Epithelial cell of prostate (primary cell): ENCODE data around the gene KCTD12.
A peak's percentile ranks its signal among the peaks of the same experiment; 100 is the strongest.
"Not testable (repeated sequence)": the region's sequence is repeated elsewhere in the genome, so short reads cannot be mapped to it uniquely, and the experiment has no call there.

Experiments used
- DNase-seq: peaks from one replicate; pipeline ENCODE4 v3.0.0-alpha.2; 2011; ENCODE audit warnings: low read depth, low spot score
- H3K27ac ChIP-seq: fragments of 450-650 bp; 2 replicates; pipeline ENCODE4 v1.5.1; 2017; ENCODE audit warnings: mild to moderate bottlenecking

Gene KCTD12

GRCh38 chr13:76886292-76887075 lies at the start of gene KCTD12:
Gene KCTD12, minus strand, starts transcription at chr13:76886405. Its CDS starts 257 bp downstream, at chr13:76886148.
- DNase-seq, result no peak
- peak within 1 kb of the TSS; percentile 63 for H3K27ac ChIP-seq

GRCh38 chr13:76934671-76935070 lies 48.5 kb upstream of the KCTD12 start:
- no peak overlapping the region for H3K27ac ChIP-seq
- no peak for DNase-seq

GRCh38 chr13:76932076-76932475 lies 45.9 kb upstream of the KCTD12 start:
- DNase-seq, result no peak
- no peak overlapping the region for H3K27ac ChIP-seq

- DNase-seq, result no peak
- H3K27ac ChIP-seq, result no peak overlapping the region
Observed at GRCh38 chr13:76929851-76930374, 43.7 kb upstream of the KCTD12 start.

DNA sequence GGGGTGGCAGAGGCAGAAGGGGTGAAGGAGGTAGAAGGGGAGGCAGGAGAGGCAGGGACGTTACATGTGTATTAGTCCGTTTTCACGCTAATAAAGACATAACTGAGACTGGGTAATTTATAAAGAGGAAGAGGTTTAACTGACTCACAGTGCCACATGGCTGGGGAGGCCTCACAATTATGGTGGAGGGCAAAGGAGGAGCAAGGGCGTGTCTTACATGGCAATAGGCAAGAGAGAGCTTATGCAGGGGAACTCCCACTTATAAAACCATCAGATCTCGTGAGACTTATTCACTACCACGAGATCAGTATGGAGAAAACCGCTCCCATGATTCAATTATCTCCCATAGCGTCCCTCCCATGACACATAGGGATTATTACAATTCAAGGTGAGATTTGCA lies 43.1 kb upstream of the KCTD12 start:
- no peak overlapping the region for H3K27ac ChIP-seq
- no peak for DNase-seq

- H3K27ac ChIP-seq, result no peak overlapping the region
- no peak for DNase-seq
Observed at GRCh38 chr13:76928456-76928855, 42.3 kb upstream of the KCTD12 start.

- DNase-seq, result no peak
- H3K27ac ChIP-seq, result no peak overlapping the region
Observed at GRCh38 chr13:76927955-76928354, 41.8 kb upstream of the KCTD12 start.

DNA sequence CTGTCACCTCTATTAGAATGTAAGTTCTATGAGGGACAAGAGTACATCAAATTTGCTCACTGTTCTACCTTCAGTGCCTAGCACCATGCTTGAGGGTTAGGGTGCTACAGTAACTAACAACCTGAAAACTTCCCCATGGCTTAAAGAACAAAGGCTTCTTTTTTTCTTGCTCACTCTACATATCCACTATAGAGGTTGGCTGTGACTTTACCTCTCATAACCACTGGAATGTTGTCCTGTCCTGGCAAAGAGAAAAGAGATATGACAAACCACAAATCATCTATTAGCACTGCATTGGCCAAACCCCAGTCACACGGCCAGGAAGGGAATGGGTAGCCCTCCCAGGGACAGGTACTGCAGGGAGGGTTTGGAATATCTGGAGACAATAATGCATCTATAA lies 38.9 kb upstream of the KCTD12 start:
- no peak overlapping the region for H3K27ac ChIP-seq
- DNase-seq, result no peak

GRCh38 chr13:76921516-76921915 lies 35.3 kb upstream of the KCTD12 start:
- DNase-seq, result no peak
- no peak overlapping the region for H3K27ac ChIP-seq

DNA sequence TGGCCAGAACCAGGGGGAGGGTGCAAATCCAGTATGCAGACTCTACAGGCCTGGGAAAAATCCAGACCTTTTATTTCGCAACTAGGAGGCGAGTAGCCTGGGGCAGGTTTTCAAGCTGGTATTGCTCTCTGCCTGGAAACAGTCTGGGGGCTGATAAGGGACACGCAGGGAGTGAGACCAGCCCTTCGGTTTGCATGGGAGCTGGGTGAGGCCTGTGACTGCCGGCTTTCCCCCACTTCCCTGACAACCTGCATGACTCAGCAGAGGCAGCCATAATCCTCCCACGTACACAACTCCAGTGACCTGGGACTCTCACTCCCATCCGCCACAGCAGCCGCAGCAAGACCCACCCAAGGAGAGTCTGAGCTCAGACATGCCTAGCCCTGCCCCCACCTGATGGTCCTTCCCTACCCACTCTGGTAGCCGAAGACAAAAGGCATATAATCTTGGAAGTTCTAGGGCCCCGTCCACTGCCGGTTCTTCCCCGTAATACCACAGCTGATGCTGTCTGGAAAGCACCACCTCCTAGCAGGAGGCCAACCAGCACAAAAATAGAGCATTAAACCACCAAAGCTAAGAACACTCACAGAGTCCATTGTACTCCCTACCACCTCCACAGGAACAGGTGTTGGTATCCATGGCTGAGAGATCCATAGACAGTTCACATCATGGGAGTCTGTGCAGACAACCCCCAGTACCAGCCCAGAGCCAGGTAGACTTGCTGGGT lies 31.7 kb upstream of the KCTD12 start:
- not testable (repeated sequence) for DNase-seq, H3K27ac ChIP-seq

GRCh38 chr13:76917095-76917494 lies 30.9 kb upstream of the KCTD12 start:
- no peak for DNase-seq
- no peak overlapping the region for H3K27ac ChIP-seq

- DNase-seq, result no peak
- H3K27ac ChIP-seq, result no peak overlapping the region
Observed at GRCh38 chr13:76913898-76914297, 27.7 kb upstream of the KCTD12 start.

DNA sequence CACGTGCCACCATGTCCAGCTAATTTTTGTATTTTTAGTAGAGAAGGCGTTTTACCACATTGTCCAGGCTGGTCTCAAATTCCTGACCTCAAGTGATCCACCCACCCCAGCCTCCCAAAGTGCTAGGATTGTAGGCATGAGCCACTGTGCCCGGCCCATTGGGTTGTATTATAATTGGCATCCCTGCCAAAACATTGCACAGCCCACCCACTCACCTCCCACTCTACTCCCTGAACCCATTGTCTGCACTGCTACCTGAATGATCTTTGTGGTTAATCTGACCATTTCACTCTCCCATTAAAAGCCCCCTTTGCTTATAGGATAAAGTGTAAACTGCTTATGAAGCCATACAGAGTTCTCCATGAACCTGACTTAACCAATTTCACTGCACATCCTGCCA lies 26.3 kb upstream of the KCTD12 start:
- DNase-seq, result no peak
- no peak overlapping the region for H3K27ac ChIP-seq

DNA sequence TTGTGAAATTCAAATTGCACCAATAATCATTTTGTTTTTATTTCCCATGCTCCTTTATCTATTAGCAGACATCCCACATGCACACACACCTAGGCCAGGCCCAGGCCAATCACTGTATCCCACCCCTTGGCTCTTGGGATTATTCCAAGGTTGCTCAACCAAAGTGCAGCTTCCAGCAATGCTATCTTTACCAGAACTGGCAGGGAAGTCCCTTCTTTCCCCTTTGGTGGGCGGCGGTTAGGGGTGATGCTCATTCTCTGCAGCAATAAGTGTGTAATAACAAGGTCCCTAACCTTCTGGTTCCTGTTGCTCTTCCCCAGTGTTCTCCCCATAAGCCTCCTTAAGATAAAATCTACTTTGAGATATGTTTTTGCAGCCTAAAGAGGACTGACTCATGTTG lies 18.3 kb upstream of the KCTD12 start:
- H3K27ac ChIP-seq, result no peak overlapping the region
- DNase-seq, result no peak

DNA sequence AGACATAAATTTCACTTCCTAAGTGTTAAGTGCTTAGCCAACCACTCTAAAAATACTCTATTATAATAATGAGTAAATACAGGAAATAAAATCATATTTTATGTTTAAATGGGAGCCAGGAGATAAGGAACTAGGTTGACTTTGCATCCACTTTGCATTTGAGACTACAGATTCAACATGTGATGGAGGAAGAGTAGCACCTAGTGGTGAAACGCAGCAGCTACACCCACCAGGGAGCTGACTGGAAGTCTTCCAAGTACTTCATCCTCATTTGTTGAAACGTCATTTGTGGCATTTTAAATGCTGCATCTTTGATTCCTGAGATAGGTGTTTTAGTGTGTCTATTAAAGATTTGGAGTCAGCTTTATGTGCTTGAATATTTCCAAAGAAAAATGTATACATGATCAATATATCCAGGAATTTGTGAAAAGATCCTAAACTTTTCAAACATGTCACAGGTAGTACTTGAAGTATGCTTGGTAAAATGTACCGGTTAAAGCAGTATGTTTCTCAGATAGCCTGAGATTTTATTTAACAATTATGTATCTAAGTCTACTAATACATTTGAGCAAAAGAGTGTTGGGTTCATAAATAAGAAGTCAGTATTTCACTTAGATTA lies 17.4 kb upstream of the KCTD12 start:
- DNase-seq, result no peak
- H3K27ac ChIP-seq, result no peak overlapping the region

GRCh38 chr13:76899066-76899465 lies 12.9 kb upstream of the KCTD12 start:
- H3K27ac ChIP-seq, DNase-seq: not testable (repeated sequence)

- DNase-seq, H3K27ac ChIP-seq: not testable (repeated sequence)
Observed at GRCh38 chr13:76897171-76897570, 11.0 kb upstream of the KCTD12 start.

- DNase-seq, result no peak
- peak overlapping the region; percentile 37 for H3K27ac ChIP-seq
Observed at GRCh38 chr13:76894401-76895110, 8.4 kb upstream of the KCTD12 start.

- no peak for DNase-seq
Observed at GRCh38 chr13:76892488-76892887, 6.3 kb upstream of the KCTD12 start.

GRCh38 chr13:76890021-76890420 lies 3.8 kb upstream of the KCTD12 start:
- H3K27ac ChIP-seq, result peak overlapping the region; percentile 92
- peak; percentile 66 for DNase-seq

More at GRCh38 chr13:76892488-76892887, 6.3 kb upstream of the KCTD12 start:
- no peak overlapping the region for H3K27ac ChIP-seq
